Neuronal stem cell (in vitro differentiated cells): ENCODE data around the gene ROBO1.

Experiments used
- DNase-seq: peaks from one replicate; pipeline ENCODE4 v3.0.0-alpha.2; 2013; ENCODE audit warnings: low spot score
- H2AFZ ChIP-seq: one replicate; pipeline ENCODE4 v1.6.1; 2013; ENCODE audit warnings: mild to moderate bottlenecking, low read length, inconsistent platforms
- H2AK5ac ChIP-seq: 2 replicates; pipeline ENCODE4 v1.6.1; 2013; ENCODE audit warnings: low read depth, mild to moderate bottlenecking, inconsistent platforms, low read length, moderate library complexity, mixed read lengths
- H2BK120ac ChIP-seq: 2 replicates; pipeline ENCODE4 v1.6.1; 2013; ENCODE audit warnings: low read depth, mild to moderate bottlenecking, inconsistent platforms, low read length, moderate library complexity, mixed read lengths
- H2BK12ac ChIP-seq: one replicate; pipeline ENCODE4 v1.6.1; 2013; ENCODE audit warnings: low read length, inconsistent platforms
- H2BK15ac ChIP-seq: 2 replicates; pipeline ENCODE4 v1.6.1; 2013; ENCODE audit warnings: mild to moderate bottlenecking, low read length, inconsistent platforms, mixed read lengths
- H2BK5ac ChIP-seq: one replicate; pipeline ENCODE4 v1.6.1; 2013; ENCODE audit warnings: inconsistent platforms, mild to moderate bottlenecking, low read length, moderate library complexity
- H3K14ac ChIP-seq: one replicate; pipeline ENCODE4 v1.6.1; 2013; ENCODE audit warnings: low read length, inconsistent platforms
- H3K18ac ChIP-seq: 2 replicates; pipeline ENCODE4 v1.6.1; 2013; ENCODE audit warnings: low read length, inconsistent platforms
- H3K23ac ChIP-seq: 2 replicates; pipeline ENCODE4 v1.6.1; 2013; ENCODE audit warnings: low read depth, mild to moderate bottlenecking, mixed read lengths, low read length, inconsistent platforms; ENCODE audit not compliant: poor library complexity
- H3K27ac ChIP-seq: replicated peaks from 3 replicates; pipeline ENCODE4 v1.5.1; 2013; ENCODE audit warnings: low read length, inconsistent platforms
- H3K27me3 ChIP-seq, 3 experiments: 2 replicates each; pipeline ENCODE4 v1.6.1; 2013; ENCODE audit warnings: low read length in 3 of 3, mild to moderate bottlenecking in 2 of 3, inconsistent platforms in 1 of 3, low read depth in 1 of 3, mixed read lengths in 1 of 3, moderate library complexity in 1 of 3; ENCODE audit not compliant: control insufficient read depth in 3 of 3, insufficient read depth in 3 of 3
- H3K36me3 ChIP-seq, 2 donors: replicated peaks in 1 of 2; 2 replicates each; pipeline ENCODE4 v1.6.1; 2013; ENCODE audit warnings: low read length in 2 of 2; ENCODE audit not compliant: control insufficient read depth in 2 of 2, insufficient read depth in 2 of 2
- H3K4ac ChIP-seq: 2 replicates; pipeline ENCODE4 v1.6.1; 2013; ENCODE audit warnings: inconsistent platforms, mild to moderate bottlenecking, low read length, moderate library complexity
- H3K4me1 ChIP-seq, 2 donors: 1 replicate in 1 of 2; 2 replicates in 1 of 2; pipeline ENCODE4 v1.6.1; 2013; ENCODE audit warnings: low read length in 2 of 2, low read depth in 1 of 2; ENCODE audit not compliant: control insufficient read depth in 2 of 2, insufficient read depth in 1 of 2
- H3K4me2 ChIP-seq: one replicate; pipeline ENCODE4 v1.6.1; 2013; ENCODE audit warnings: mild to moderate bottlenecking, low read length, inconsistent platforms; ENCODE audit not compliant: insufficient read depth, poor library complexity, severe bottlenecking
- H3K4me3 ChIP-seq, 2 donors: 2 replicates each; pipeline ENCODE4 v1.5.1; 2013; ENCODE audit warnings: low read length in 2 of 2, mild to moderate bottlenecking in 2 of 2, inconsistent platforms in 1 of 2, moderate library complexity in 1 of 2
- H3K79me1 ChIP-seq: one replicate; pipeline ENCODE4 v1.6.1; 2013; ENCODE audit warnings: low read depth, mild to moderate bottlenecking, inconsistent platforms, low read length, moderate library complexity
- H3K9ac ChIP-seq: one replicate; pipeline ENCODE4 v1.6.1; 2013; ENCODE audit warnings: mild to moderate bottlenecking, low read depth, low read length, inconsistent platforms; ENCODE audit not compliant: poor library complexity
- H3K9me3 ChIP-seq, 2 donors: replicated peaks in 1 of 2; 2 replicates each; pipeline versions ENCODE3 to v1.6.1; 2013; ENCODE audit warnings: low read length in 2 of 2, mild to moderate bottlenecking in 2 of 2, inconsistent platforms in 1 of 2, low read depth in 1 of 2, mixed read lengths in 1 of 2, moderate library complexity in 1 of 2; ENCODE audit not compliant: control insufficient read depth in 2 of 2, insufficient read depth in 1 of 2
- H4K8ac ChIP-seq: one replicate; pipeline ENCODE4 v1.6.1; 2013; ENCODE audit warnings: low read depth, mild to moderate bottlenecking, inconsistent platforms, low read length, moderate library complexity
- H4K91ac ChIP-seq: one replicate; pipeline ENCODE4 v1.6.1; 2013; ENCODE audit warnings: low read length, low read depth, mild to moderate bottlenecking, inconsistent platforms; ENCODE audit not compliant: poor library complexity
- WGBS, 2 donors: extraction: QIAGEN DNeasy Blood & Tissue Kit; methylation state at CpG; one replicate each; pipeline ENCODE4 v1.1.7; 2013; ENCODE audit warnings: missing lambda C conversion rate in 2 of 2, mixed read lengths in 1 of 2; ENCODE audit not compliant: insufficient read length in 2 of 2, insufficient replicate concordance in 1 of 2; ENCODE audit errors: extremely low coverage in 2 of 2; 5-methylcytosine and 5-hydroxymethylcytosine counted together

Gene ROBO1

GRCh38 chr3:78644847-78645246, 1123.0 kb downstream of the ROBO1 start:
- Histone ChIP-seq H2AK5ac (no peak overlapping the region), H3K4me1 (peaks cover 3 to 9% of the 10 kb centered on the region in 2 donors), H3K9ac (no peak overlapping the region), H2BK15ac (no peak overlapping the region), H2AFZ (no peak overlapping the region), H2BK12ac (no peak overlapping the region), H3K4ac (no peak overlapping the region), H3K79me1 (no peaks in the 10 kb centered on the region), H3K18ac (no peak overlapping the region), H3K27ac (no peak overlapping the region), H3K9me3 (no peaks in the 10 kb centered on the region), H3K23ac (no peak overlapping the region), H2BK120ac (no peak overlapping the region), H3K4me3 (no peak overlapping the region), H3K4me2 (no peak overlapping the region), H2BK5ac (no peak overlapping the region), H4K91ac (no peak overlapping the region), H3K14ac (no peak overlapping the region), H3K36me3 (peaks cover 0 to 5% of the 10 kb centered on the region in 2 donors), H3K27me3 (no peaks in the 10 kb centered on the region), H4K8ac (no peak overlapping the region)
- no CpG with 5 or more reads among the region's 1 CpG for WGBS, 2 donors
- DNase-seq, result no peak

GRCh38 chr3:78642226-78643035, 1125.4 kb downstream of the ROBO1 start:
- no peak overlapping the region for H2BK12ac ChIP-seq
- H4K8ac ChIP-seq, result no peak overlapping the region
- H2BK15ac ChIP-seq, result no peak overlapping the region
- peaks cover 0 to 18% of the 10 kb centered on the region in 2 donors for H3K36me3 ChIP-seq
- no peak overlapping the region for H3K4me3 ChIP-seq
- no peak overlapping the region for H3K14ac ChIP-seq
- no peak overlapping the region for H3K4ac ChIP-seq
- H3K79me1 ChIP-seq, result no peaks in the 10 kb centered on the region
- no peak overlapping the region for H2BK120ac ChIP-seq
- no peak overlapping the region for H3K18ac ChIP-seq
- no peak overlapping the region for H4K91ac ChIP-seq
- H2AK5ac ChIP-seq, result no peak overlapping the region
- no peak overlapping the region for H3K27ac ChIP-seq
- H3K9ac ChIP-seq, result no peak overlapping the region
- no peaks in the 10 kb centered on the region for H3K4me1 ChIP-seq
- H3K27me3 ChIP-seq, result no peaks in the 10 kb centered on the region
- DNase-seq, result no peak
- H3K23ac ChIP-seq, result no peak overlapping the region
- no CpG with 5 or more reads among the region's 3 CpGs for WGBS, 2 donors
- no peak overlapping the region for H3K4me2 ChIP-seq
- no peak overlapping the region for H2AFZ ChIP-seq
- no peaks in the 10 kb centered on the region for H3K9me3 ChIP-seq
- H2BK5ac ChIP-seq, result no peak overlapping the region

GRCh38 chr3:78641703-78642102, 1126.1 kb downstream of the ROBO1 start:
- Histone ChIP-seq H3K23ac (no peak overlapping the region), H2BK120ac (no peak overlapping the region), H3K14ac (no peak overlapping the region), H3K4me1 (no peaks in the 10 kb centered on the region), H3K9me3 (no peaks in the 10 kb centered on the region), H2BK15ac (no peak overlapping the region), H2AK5ac (no peak overlapping the region), H3K79me1 (no peaks in the 10 kb centered on the region), H4K91ac (no peak overlapping the region), H2BK5ac (no peak overlapping the region), H2BK12ac (no peak overlapping the region), H3K9ac (no peak overlapping the region), H3K27ac (no peak overlapping the region), H3K4me2 (no peak overlapping the region), H3K4me3 (no peak overlapping the region), H3K18ac (no peak overlapping the region), H2AFZ (no peak overlapping the region), H4K8ac (no peak overlapping the region), H3K36me3 (peaks cover 0 to 18% of the 10 kb centered on the region in 2 donors), H3K4ac (no peak overlapping the region), H3K27me3 (no peaks in the 10 kb centered on the region)
- WGBS, 2 donors, result no CpG with 5 or more reads among the region's 2 CpGs
- no peak for DNase-seq

DNA sequence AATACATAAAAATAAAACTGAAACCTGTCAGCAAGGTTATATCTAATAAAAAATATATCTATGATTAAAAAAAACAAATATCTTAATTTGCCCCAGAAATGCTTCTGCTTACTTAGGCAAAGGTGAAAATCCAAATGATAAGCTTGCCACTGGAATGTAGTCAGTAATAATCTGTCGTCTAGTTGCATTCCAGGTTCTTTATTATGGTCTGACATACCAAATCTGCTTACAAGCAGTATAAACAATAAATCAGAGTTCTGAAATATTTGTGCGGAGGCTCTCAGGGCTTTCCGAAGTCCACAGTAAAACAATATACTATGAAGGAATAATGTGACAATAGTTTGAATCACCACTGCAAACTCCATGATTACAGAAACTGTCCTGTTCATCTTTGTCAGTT, 1133.5 kb downstream of the ROBO1 start:
- Histone ChIP-seq H3K9me3 (no peaks in the 10 kb centered on the region), H4K91ac (no peak overlapping the region), H2AK5ac (no peak overlapping the region), H2BK5ac (no peak overlapping the region), H4K8ac (no peak overlapping the region), H3K27me3 (no peaks in the 10 kb centered on the region), H3K27ac (no peak overlapping the region), H3K79me1 (no peaks in the 10 kb centered on the region), H2AFZ (no peak overlapping the region), H2BK12ac (no peak overlapping the region), H3K4me2 (no peak overlapping the region), H2BK15ac (no peak overlapping the region), H2BK120ac (no peak overlapping the region), H3K36me3 (peaks cover 7 to 50% of the 10 kb centered on the region in 2 donors), H3K23ac (no peak overlapping the region), H3K9ac (no peak overlapping the region), H3K14ac (no peak overlapping the region), H3K4me1 (peaks cover 0 to 2% of the 10 kb centered on the region in 2 donors), H3K18ac (no peak overlapping the region), H3K4ac (no peak overlapping the region), H3K4me3 (no peak overlapping the region)
- WGBS, 2 donors, result no CpG with 5 or more reads among the region's 3 CpGs
- no peak for DNase-seq
